GM04504 (cell line): ENCODE measurements around the gene HPN.
"Not testable (repeated sequence)": the region's sequence is repeated elsewhere in the genome, so short reads cannot be mapped to it uniquely, and the experiment has no call there.

Experiments used
- DNase-seq: peaks from one replicate; pipeline ENCODE4 v3.0.0-alpha.2; 2012; ENCODE audit warnings: low read depth

HPN gene

GRCh38 chr19:35084509-35084762 lies 42.9 kb downstream of the HPN start:
- DNase-seq, result no peak

GRCh38 chr19:35085947-35086346 lies 44.4 kb downstream of the HPN start:
- DNase-seq, result no peak

GRCh38 chr19:35086455-35086854 lies 44.9 kb downstream of the HPN start:
- DNase-seq, result no peak

- no peak for DNase-seq
Observed at GRCh38 chr19:35087393-35087792, 45.9 kb downstream of the HPN start.

GRCh38 chr19:35088131-35088913 lies 46.8 kb downstream of the HPN start:
- peak; percentile 72 for DNase-seq

GRCh38 chr19:35089554-35089953 lies 48.0 kb downstream of the HPN start:
- no peak for DNase-seq

GRCh38 chr19:35090160-35090505 lies 48.6 kb downstream of the HPN start:
- no peak for DNase-seq

GRCh38 chr19:35090506-35091214 lies 49.1 kb downstream of the HPN start:
- peak; percentile 27 for DNase-seq

- no peak for DNase-seq
Observed at GRCh38 chr19:35093430-35093829, 51.9 kb downstream of the HPN start.

GRCh38 chr19:35093941-35094647 lies 52.6 kb downstream of the HPN start:
- no peak for DNase-seq

GRCh38 chr19:35094656-35095055 lies 53.1 kb downstream of the HPN start:
- DNase-seq, result no peak

- DNase-seq, result no peak
Observed at GRCh38 chr19:35095667-35096368, 54.3 kb downstream of the HPN start.

GRCh38 chr19:35098413-35099049 lies 57.0 kb downstream of the HPN start:
- no peak for DNase-seq

GRCh38 chr19:35099155-35099896 lies 57.8 kb downstream of the HPN start:
- DNase-seq, result no peak

- no peak for DNase-seq
Observed at GRCh38 chr19:35099897-35100275, 58.4 kb downstream of the HPN start.

GRCh38 chr19:35100588-35101533 lies 59.3 kb downstream of the HPN start:
- DNase-seq, result no peak

GRCh38 chr19:35101949-35102348 lies 60.4 kb downstream of the HPN start:
- not testable (repeated sequence) for DNase-seq

GRCh38 chr19:35103614-35104013 lies 62.1 kb downstream of the HPN start:
- DNase-seq, result not testable (repeated sequence)

- DNase-seq, result no peak
Observed at GRCh38 chr19:35104361-35104760, 62.8 kb downstream of the HPN start.

- no peak for DNase-seq
Observed at GRCh38 chr19:35105047-35105410, 63.5 kb downstream of the HPN start.
